Measurements from ENCODE around the gene TM4SF1. TPM values are rescaled to one million over a fixed set of nuclear protein-coding genes. Genes with fewer than 3 reads are reported as not detected.

Gene TM4SF1
- total and polyA plus RNA-seq, 9 of the 15 experiments (the other 6 are each of a cell fraction or from before 2014, with no cell fraction given) = 0.06 to 0.44 (median 0.08) TPM; not detected in 4

GRCh38 chr3:149368201-149368673 lies 9.2 kb downstream of the TM4SF1 start:
- Histone ChIP-seq H2AFZ (ENCODE audit: low read depth, low read length) (no peak overlapping the region), H3K4me3 (no peak overlapping the region), H3K27ac (ENCODE audit: extremely low read depth, low read depth, low read length) (no peak overlapping the region), H3K9ac (ENCODE audit: insufficient read depth in 1 of 2, low read depth in 2 of 2, low read length in 2 of 2) (no peak overlapping the region), H3K4me1 (replicated peaks in 1 of 2; ENCODE audit: control insufficient read depth in 2 of 2, insufficient read depth in 2 of 2, low read length in 2 of 2) (no peaks in the 10 kb centered on the region), H3K9me3 (replicated peaks; ENCODE audit: control insufficient read depth, insufficient read depth, low read depth, low read length) (no peaks in the 10 kb centered on the region), H4K20me1 (replicated peaks; ENCODE audit: control insufficient read depth, insufficient read depth, low read length) (no peaks in the 10 kb centered on the region; the same call in 1 of the 2 replicates), H3K79me2 (ENCODE audit: control insufficient read depth, insufficient read depth, low read length) (no peaks in the 10 kb centered on the region), H3K27me3 (ENCODE audit: control insufficient read depth in 2 of 2, insufficient read depth in 2 of 2, low read length in 2 of 2) (no peaks in the 10 kb centered on the region), H3K4me2 (ENCODE audit: insufficient read depth, low read length) (no peak overlapping the region), H3K36me3 (ENCODE audit: control insufficient read depth, insufficient read depth, low read length) (no peaks in the 10 kb centered on the region), H3K9me1 (ENCODE audit: control insufficient read depth, insufficient read depth, low read length) (no peaks in the 10 kb centered on the region)
- no TSS peak for BruUV-seq (replicated peaks)
- no peak for DNase-seq (ENCODE audit: extremely low read depth in 1 of 4, low spot score in 3 of 4)
- in situ Hi-C loops (cut with MboI) (no loop called here), intact Hi-C loops (cut with micrococcal nuclease) (no loop called here)
- ChIA-PET POLR2A (no interaction called here), CTCF (ENCODE audit: low intra/inter-chr PET ratio) (no interaction called here)
- WGBS (ENCODE audit: insufficient coverage, low coverage, missing lambda C conversion rate) = 0% methylated on average over 6 of the region's 6 CpGs
- no peak for ATAC-seq
- no peak for FAIRE-seq
- TF ChIP-seq ZNF696 (CRISPR knock-in tag; conservative IDR thresholded peaks at IDR 0.05) = no peak
- TF ChIP-seq BCOR (IDR thresholded peaks at IDR 0.05) = no peak
- no peak for TF ChIP-seq TFE3 (CRISPR knock-in tag; IDR thresholded peaks at IDR 0.05)
- TF ChIP-seq ZFX (CRISPR knock-in tag; IDR thresholded peaks at IDR 0.05) = no peak
- TF ChIP-seq ASH1L (IDR thresholded peaks at IDR 0.05; ENCODE audit: borderline replicate concordance, low read depth, partially characterized antibody) = no peak
- no peak for TF ChIP-seq RBM14 (IDR thresholded peaks at IDR 0.05; ENCODE audit: borderline replicate concordance, insufficient read depth, low read depth, low read length)
- TF ChIP-seq ZBTB7A (IDR thresholded peaks at IDR 0.05; ENCODE audit: borderline replicate concordance, control insufficient read depth, low read depth, low read length) = no peak
- TF ChIP-seq THAP7 (CRISPR knock-in tag; IDR thresholded peaks at IDR 0.05) = no peak
- TF ChIP-seq NCOA4 (IDR thresholded peaks at IDR 0.05; ENCODE audit: partially characterized antibody) = no peak
- no peak for TF ChIP-seq ZNF445 (CRISPR knock-in tag; IDR thresholded peaks at IDR 0.05; ENCODE audit: low read depth)
- TF ChIP-seq POLR2B (IDR thresholded peaks at IDR 0.05; ENCODE audit: low read depth, partially characterized antibody) = no peak
- no peak for TF ChIP-seq ZNF41 (CRISPR knock-in tag; conservative IDR thresholded peaks at IDR 0.05)
- no peak for TF ChIP-seq HNRNPK (IDR thresholded peaks at IDR 0.05; ENCODE audit: low read depth, low read length, poor library complexity, severe bottlenecking)
- no peak for TF ChIP-seq PTTG1 (tag; IDR thresholded peaks at IDR 0.05; ENCODE audit: low read depth)
- TF ChIP-seq, protein P1, sequence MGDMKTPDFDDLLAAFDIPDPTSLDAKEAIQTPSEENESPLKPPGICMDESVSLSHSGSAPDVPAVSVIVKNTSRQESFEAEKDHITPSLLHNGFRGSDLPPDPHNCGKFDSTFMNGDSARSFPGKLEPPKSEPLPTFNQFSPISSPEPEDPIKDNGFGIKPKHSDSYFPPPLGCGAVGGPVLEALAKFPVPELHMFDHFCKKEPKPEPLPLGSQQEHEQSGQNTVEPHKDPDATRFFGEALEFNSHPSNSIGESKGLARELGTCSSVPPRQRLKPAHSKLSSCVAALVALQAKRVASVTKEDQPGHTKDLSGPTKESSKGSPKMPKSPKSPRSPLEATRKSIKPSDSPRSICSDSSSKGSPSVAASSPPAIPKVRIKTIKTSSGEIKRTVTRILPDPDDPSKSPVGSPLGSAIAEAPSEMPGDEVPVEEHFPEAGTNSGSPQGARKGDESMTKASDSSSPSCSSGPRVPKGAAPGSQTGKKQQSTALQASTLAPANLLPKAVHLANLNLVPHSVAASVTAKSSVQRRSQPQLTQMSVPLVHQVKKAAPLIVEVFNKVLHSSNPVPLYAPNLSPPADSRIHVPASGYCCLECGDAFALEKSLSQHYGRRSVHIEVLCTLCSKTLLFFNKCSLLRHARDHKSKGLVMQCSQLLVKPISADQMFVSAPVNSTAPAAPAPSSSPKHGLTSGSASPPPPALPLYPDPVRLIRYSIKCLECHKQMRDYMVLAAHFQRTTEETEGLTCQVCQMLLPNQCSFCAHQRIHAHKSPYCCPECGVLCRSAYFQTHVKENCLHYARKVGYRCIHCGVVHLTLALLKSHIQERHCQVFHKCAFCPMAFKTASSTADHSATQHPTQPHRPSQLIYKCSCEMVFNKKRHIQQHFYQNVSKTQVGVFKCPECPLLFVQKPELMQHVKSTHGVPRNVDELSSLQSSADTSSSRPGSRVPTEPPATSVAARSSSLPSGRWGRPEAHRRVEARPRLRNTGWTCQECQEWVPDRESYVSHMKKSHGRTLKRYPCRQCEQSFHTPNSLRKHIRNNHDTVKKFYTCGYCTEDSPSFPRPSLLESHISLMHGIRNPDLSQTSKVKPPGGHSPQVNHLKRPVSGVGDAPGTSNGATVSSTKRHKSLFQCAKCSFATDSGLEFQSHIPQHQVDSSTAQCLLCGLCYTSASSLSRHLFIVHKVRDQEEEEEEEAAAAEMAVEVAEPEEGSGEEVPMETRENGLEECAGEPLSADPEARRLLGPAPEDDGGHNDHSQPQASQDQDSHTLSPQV (IDR thresholded peaks at IDR 0.05) = no peak
- no peak for TF ChIP-seq MCM5 (IDR thresholded peaks at IDR 0.05; ENCODE audit: low read depth)
- no peak for TF ChIP-seq SNRNP70 (optimal IDR thresholded peaks at IDR 0.05; ENCODE audit: low read depth, low read length)
